Measurements from ENCODE around the gene NEXMIF.
"Not testable (repeated sequence)": the region's sequence is repeated elsewhere in the genome, so short reads cannot be mapped to it uniquely, and the experiment has no call there.

Gene NEXMIF

DNA sequence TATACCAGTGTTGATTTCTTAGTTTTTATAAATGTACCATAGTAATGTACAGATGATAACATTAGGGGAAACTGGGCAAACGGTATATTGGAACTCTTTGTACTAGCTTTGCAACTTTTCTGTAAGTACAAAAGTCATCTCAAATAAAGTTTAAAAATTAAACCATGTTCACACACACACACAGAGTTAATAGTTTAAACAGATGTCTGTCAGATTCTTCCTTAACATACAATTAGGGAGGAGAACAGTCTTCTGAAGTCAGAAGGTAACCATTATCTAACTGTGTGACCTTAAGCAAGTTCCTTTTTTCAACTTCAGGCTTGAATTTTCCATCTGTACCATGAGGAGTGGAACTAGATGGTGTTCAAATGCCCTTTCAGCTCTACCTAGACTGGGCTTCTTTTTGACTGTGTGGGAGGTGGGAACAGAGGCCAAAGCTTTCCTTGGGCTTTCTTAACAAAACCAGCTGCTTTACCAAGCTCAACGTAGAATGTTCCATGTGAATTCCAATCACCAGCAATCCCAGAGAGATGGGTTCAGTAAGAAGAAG, 127.8 kb downstream of the NEXMIF start:
- DNase-seq (ENCODE audit: low read depth in 2 of 2, low spot score in 1 of 2) = no peak

DNA sequence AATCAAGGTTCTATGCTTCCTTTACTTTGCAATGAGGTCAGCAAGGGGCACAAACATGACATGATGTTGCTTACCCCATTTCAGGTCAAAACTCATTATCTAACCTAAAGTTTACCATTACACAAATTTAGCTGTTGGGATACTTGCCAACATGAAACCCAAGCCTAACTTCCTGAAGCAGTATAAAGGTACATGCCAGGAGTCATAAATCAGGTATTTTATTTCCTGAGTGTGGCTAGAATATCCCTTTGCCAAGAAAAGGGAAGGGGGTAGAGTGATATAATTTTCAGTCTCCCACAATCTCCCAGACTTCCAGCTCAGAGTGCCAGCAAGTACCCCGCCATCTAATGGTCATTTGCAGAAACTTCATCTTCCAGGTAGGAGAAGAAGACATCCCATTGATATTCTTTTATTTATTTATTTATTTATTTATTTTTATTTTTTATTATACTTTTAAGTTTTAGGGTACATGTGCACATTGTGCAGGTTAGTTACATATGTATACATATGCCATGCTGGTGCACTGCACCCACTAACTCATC, 136.6 kb downstream of the NEXMIF start:
- DNase-seq (ENCODE audit: low read depth in 2 of 2, low spot score in 1 of 2) = no peak

DNA sequence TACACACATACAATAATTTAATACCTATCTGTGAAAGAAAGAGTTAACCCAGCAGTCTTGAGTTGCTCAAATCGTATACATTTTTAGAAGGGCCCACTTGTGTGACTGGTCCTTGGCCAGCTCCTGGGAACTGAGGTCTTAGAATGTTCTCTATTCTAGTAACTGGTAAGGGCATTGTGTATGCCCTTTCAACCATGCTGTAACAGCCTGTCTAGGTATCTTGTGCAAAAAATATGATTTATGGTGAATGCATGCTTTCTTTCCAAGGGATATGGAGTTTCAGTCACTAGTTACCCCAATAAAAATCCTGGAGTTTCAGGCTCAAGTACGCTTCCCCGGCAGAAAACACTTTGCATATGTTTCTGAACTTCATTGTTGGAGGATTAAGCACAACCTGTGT, 140.6 kb downstream of the NEXMIF start:
- DNase-seq (ENCODE audit: low read depth in 2 of 2, low spot score in 1 of 2) = no peak

DNA sequence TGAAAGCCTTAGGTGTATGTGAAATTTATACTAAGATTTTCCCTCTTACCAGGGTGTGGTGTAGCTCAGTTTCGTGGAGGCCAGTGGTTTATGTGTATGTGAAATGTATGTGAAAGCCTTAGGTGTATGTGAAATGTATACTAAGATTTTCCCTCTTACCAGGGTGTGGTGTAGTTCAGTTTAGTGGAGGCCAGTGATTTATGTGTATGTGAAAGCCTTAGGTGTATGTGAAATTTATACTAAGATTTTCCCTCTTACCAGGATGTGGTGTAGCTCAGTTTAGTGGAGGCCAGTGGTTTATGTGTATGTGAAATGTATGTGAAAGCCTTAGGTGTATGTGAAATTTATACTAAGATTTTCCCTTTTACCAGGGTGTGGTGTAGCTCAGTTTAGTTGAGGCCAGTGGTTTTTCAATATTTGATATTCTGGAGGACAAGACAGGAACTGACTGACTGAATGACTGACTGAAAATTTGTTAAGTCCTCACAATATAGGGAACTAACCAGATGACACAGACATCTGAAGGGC, 143.7 kb downstream of the NEXMIF start:
- no peak for DNase-seq (ENCODE audit: low read depth in 2 of 2, low spot score in 1 of 2)

DNA sequence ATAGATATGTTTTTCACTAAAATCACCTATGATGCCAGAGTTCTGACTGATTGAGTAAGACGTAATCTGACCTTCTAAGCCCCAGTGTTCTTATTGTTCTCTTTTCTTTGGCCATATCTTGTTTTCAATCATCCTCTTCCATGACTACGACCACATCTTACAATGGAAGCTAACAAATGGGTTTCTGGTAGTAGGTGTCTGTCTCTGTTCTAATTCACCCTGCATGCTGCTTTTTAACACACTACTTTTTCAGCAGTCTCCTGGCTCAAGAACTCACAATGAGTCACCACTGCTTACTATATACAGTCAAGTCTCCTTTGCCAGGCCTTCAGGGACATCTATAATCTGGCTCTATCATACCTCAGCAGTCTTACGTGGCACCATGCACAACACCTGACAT, 146.1 kb downstream of the NEXMIF start:
- DNase-seq (ENCODE audit: low read depth in 2 of 2, low spot score in 1 of 2) = no peak

DNA sequence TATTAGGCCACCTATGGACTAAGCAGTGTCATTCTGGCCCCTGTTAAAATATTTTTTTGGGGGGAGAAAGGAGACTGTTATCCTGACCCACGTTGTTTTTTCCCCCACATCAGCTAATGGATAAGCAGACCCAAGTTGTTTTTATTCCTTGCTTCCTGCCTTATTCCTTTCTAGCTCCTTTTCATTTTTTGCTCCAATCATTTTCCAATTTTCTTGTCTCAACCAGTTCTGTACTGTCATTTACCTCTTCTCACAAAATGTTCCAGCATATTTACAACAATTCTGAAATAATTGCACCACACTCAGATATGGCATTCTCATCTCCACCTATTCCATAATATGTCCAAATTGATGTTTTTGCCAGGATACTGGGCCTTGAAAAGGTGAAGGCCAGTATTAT, 150.3 kb downstream of the NEXMIF start:
- no peak for DNase-seq (ENCODE audit: low read depth in 2 of 2, low spot score in 1 of 2)

DNA sequence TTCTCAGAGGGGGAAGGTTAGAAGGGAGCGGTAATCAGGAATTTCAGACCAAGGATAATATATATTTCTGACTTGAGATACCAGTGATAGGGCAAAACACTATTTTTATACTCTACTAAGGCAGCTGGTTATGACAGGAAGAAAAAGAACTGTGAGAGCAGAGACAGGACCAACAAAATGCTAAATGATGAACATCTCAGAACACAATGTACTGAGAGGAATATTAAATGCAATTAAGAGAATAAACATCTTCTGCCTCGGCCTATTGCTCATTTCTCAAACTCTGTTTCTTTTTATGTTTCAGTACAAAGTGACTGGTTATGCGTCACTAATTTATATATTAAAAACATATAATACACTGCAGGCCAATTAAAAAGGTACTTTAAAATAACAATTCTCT, 188.8 kb downstream of the NEXMIF start:
- DNase-seq (ENCODE audit: low read depth in 2 of 2, low spot score in 1 of 2) = no peak

DNA sequence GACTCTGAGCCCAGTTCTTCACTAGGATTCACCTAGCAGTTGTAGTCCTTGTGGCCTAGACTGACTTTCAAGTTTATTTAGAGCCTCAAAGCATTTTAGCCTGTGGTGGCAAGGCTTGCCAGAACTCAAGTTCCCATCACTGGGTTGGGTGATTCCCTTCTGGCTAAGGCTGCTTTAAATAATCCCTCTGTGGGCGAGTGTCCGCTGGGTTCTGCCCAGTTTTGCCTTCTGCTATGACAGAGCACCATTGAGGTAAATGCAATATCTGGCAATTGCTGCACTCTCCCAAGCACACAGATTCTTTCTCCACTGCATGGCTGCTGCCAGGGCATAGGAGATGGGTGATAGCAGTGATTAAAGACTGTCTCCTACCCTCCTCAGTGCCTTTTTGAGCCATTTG, 220.0 kb downstream of the NEXMIF start:
- DNase-seq (ENCODE audit: low read depth in 2 of 2, low spot score in 1 of 2) = no peak

DNA sequence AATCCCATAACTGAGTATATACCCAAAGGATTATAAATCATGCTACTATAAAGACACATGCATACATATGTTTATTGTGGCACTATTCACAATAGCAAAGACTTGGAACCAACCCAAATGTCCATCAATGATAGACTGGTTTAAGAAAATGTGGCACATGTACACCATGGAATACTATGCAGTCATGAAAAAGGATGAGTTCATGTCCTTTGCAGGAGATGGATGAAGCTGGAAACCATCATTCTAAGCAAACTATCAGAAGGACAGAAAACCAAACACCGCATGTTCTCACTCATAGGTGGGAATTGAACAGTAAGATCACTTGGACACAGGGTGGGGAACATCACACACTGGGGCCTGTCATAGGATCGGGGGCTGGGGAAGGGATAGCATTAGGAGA, 223.9 kb downstream of the NEXMIF start:
- not testable (repeated sequence) for DNase-seq (ENCODE audit: low read depth in 2 of 2, low spot score in 1 of 2)

DNA sequence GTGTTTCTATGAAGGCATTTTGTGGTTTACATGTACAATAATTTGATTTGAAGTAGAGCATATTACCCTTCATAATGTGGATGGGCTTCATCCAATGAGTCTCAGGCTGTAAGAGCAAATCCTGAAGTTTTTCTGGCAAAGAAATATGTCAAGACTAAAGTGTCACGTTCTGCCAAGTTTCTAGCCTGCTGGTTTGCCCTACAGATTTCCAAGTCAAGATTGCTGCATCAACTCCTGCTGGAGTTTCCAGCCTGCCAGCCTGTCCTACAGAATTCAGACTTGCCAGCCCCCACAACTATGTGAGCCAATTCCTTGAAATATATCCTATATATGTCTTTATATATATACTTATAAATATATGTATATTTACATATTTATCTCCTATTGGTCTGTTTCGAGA, 240.8 kb downstream of the NEXMIF start:
- DNase-seq (ENCODE audit: low read depth in 2 of 2, low spot score in 1 of 2) = no peak

Measured in stimulated activated CD8-positive, alpha-beta memory T cell treated with anti-CD3 and anti-CD28 coated beads, Interleukin-4, amount 100 ng/mL, for 4 hours (primary cell).